GM15510 (cell line): Measurements from ENCODE around the gene IGF1R.

Experiments
- POLR2A ChIP-seq: IDR thresholded peaks from 3 replicates; pipeline ENCODE4 v1.6.1; 2011; ENCODE audit warnings: borderline replicate concordance; ENCODE audit not compliant: insufficient read length; ENCODE audit errors: extremely low read depth

The IGF1R gene

GRCh38 chr15:98817745-98818144, 169.4 kb downstream of the IGF1R start:
- no peak for TF ChIP-seq POLR2A

- no peak for TF ChIP-seq POLR2A
Observed at GRCh38 chr15:98823012-98823458, 174.7 kb downstream of the IGF1R start.

DNA sequence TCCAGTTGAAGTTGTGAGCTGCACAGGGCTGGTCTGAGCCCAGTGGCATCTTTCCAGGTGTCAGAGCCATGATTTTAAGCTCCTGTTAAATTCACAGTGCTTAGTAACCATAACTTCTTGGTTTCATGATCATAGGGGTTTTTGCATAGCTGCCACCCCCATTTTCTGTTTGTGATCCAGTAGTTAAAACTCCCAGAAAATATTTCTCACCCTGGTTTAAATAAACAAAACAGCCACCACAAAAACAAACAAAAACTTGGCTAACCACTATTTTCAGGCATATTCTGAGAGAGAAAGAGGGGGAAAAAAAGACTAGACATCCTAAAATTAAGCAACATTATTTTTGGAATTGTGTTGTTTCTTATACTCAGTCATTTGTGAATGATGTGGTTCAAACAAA, 175.3 kb downstream of the IGF1R start:
- no peak for TF ChIP-seq POLR2A

DNA sequence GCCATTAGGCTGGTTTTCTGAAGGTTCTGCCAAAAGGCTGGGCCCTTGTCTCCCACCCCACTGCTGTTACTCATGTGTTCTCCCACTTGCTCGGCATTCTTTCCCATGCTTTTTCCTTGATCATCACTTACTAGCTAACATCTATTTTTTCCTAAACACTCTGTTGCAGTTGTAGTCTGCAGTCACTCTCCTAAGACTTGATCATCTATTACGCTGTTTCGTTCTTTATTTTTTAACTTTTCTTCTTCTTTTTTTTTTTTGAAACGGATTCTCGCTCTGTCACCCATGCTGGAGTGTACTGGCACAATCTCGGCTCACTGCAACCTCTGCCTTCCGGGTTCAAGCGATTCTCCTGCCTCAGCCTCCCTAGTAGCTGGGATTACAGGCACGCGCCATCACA, 176.3 kb downstream of the IGF1R start:
- no peak for TF ChIP-seq POLR2A

- no peak for TF ChIP-seq POLR2A
Observed at GRCh38 chr15:98826658-98827057, 178.3 kb downstream of the IGF1R start.

DNA sequence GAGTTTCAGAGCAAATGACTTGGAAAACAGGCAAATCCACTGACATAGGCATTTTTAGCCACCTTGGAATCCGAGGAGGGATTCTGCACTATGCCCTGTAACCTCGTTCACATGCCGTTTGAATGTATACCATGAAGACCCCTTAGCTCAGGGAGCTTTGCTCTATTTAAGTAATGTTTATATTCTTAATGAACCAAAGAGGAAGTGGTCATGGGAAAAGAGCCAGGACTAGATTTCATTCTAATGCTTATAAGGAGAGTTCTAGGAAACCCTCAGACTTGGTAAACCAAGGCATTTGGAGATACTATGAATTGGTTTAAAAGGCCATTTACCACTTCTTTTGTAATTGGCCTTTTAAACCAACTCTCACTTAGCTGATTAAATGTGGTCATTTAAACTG, 178.9 kb downstream of the IGF1R start:
- no peak for TF ChIP-seq POLR2A

- no peak for TF ChIP-seq POLR2A
Observed at GRCh38 chr15:98830034-98830634, 181.8 kb downstream of the IGF1R start.

DNA sequence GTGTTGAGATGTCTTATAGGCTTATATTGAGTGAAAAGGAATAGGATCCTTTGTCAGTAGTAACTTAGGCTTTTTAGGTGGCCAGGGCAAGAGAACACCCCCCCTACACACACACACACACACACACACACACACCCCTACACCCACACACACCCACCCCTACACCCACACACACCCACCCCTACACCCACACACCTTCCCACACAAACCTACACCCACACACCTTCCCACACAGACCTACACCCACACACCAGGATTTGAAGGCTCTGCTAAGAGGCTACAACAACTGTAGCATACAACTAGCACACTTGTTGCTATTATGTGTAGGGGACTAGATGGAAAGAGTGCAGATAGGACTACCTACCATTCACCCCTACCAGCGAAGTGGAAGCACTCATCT, 186.6 kb downstream of the IGF1R start:
- no peak for TF ChIP-seq POLR2A

DNA sequence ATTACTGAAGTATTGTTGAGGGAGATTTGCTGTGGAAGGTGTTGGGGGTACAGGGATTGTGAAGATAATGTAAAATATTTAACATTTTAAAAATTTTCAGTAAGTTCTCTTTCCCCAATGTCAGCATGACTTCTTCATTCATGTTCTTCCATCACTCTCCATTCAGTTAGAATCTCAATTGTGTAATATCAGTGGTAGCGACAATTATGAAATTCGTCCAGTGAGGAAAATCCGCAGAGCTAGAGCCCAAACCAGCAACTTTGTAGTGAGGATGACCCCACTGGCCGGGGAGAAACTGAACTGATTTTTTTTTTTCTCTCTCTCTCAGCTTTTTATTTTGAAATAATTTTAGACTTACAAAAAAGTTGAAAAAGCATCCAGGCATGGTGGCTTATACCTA, 187.5 kb downstream of the IGF1R start:
- TF ChIP-seq POLR2A = no peak

GRCh38 chr15:98838387-98839259, 190.3 kb downstream of the IGF1R start:
- TF ChIP-seq POLR2A = no peak

DNA sequence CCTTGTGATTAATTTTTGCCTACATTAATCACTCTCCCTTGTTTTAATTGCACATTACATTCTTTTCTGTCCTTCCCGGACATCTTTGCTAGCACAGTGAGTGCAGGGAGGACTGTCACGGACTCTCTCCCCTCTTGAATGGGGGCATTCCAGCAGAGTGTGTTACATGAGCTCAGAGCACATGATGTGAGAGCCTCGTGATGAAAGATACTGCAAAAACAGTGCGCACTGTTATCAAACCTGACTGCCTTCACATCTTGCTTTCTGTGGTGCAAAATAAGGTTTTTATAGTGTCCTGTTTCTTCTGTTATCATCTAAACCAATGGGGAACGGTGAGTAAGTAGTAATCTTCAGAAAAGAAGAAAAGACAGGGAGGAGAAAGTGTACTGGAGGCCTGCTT, 191.7 kb downstream of the IGF1R start:
- TF ChIP-seq POLR2A = no peak

DNA sequence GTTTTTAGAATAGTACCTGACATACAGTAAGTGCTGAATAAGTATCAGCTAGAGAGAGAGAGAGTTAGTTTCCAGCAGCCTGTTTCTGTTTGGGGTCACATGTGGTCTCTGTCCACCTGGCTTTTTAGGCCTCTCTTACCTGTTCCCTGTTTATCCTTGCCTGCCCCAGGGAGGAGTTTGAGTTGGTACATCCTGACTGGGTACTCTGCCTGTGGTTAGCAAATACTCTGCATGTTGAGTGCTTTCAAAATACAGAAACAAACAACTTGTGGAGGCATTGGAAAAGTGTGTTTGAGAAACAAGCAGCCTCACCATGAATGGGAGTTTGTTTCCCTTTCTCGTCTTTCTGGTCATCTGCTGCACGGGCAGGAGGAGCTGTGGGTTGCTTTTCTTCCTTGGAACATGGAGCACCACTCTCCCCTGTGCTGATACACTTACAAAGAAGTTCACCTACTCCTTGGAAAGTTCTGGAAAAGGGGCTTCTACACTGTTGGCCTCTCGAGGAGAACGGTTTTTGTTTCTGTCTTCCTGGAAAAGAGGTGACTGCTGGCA, 193.2 kb downstream of the IGF1R start:
- no peak for TF ChIP-seq POLR2A

DNA sequence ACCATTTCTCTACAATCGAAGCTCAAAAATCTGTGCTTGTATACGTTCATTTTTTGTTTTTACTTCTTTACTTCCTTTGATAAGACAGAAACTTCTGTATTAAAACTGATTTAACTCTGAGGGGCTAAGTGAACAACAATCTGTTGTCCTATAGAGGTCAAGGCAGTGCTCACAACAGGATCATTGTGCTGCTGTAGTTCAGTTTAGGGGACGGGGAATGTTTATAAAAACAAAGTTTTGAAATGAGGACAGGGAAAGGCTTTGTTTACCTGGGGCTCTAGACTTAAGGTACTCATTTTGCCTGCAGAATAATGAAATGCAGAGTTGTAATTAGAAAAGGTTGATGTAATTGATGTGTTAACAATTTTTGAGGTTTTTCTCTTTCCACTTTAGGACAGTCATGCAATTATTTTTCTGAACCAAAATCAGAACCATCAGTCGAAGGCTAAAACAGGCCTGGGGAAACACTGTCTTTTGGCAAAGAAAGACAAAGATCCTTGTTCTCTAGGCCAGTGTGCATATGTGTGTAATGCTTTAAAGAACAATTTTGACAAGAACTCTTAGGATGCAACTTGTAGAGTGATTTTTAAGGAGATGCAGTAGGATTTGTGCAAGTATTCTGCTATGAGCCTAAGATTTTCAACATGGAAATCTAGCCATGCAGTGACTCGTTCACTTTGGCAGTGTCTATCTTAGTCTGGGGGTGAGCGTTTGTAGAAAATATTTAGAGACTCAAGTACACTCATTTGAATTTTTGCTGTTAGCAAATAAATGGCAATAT, 194.0 kb downstream of the IGF1R start:
- TF ChIP-seq POLR2A = no peak

GRCh38 chr15:98842973-98843285, 194.6 kb downstream of the IGF1R start:
- no peak for TF ChIP-seq POLR2A

- no peak for TF ChIP-seq POLR2A
Observed at GRCh38 chr15:98843844-98844243, 195.5 kb downstream of the IGF1R start.
